ENCODE data around the gene C19orf33.

C19orf33 gene

GRCh38 chr19:38278751-38279150, 25.3 kb upstream of the C19orf33 start:
- H3K27ac ChIP-seq = peak overlapping the region; percentile 39
- ChIA-PET POLR2A (ENCODE audit: low non-redundant PET) (no interaction called here), CTCF (interaction anchor here (0.6 kb wide), 2 partner anchors 11 to 337 kb away, joined by 4 read pairs; no protein-coding TSS in a partner anchor)
- DNase-seq (ENCODE audit: low spot score) = no peak
- no peak for TF ChIP-seq CTCF (conservative IDR thresholded peaks at IDR 0.05; ENCODE audit: low read depth)

- POLR2A ChIA-PET (ENCODE audit: low non-redundant PET) = interaction anchor here (1.4 kb wide), 1 partner anchor 15 kb away, joined by 5 read pairs; no protein-coding TSS in a partner anchor
- CTCF ChIA-PET = interaction anchor here (0.6 kb wide), 1 partner anchor 717 kb away, joined by 3 read pairs; no protein-coding TSS in a partner anchor
- DNase-seq (ENCODE audit: low spot score) = no peak
- no peak for TF ChIP-seq CTCF (conservative IDR thresholded peaks at IDR 0.05; ENCODE audit: low read depth)
- H3K27ac ChIP-seq = peak overlapping the region; percentile 9
Observed at GRCh38 chr19:38280030-38280921, 23.8 kb upstream of the C19orf33 start.

- ChIA-PET CTCF (no interaction called here), POLR2A (ENCODE audit: low non-redundant PET) (no interaction called here)
- TF ChIP-seq CTCF (conservative IDR thresholded peaks at IDR 0.05; ENCODE audit: low read depth) = no peak
- H3K27ac ChIP-seq = no peak overlapping the region; the same call in 1 of the 2 replicates
- DNase-seq (ENCODE audit: low spot score) = no peak
Observed at GRCh38 chr19:38281811-38282566, 22.1 kb upstream of the C19orf33 start.

- no peak for DNase-seq (ENCODE audit: low spot score)
- ChIA-PET CTCF (no interaction called here), POLR2A (ENCODE audit: low non-redundant PET) (no interaction called here)
- H3K27ac ChIP-seq = peak overlapping the region; percentile 36; the same call in 1 of the 2 replicates
- no peak for TF ChIP-seq CTCF (conservative IDR thresholded peaks at IDR 0.05; ENCODE audit: low read depth)
Observed at GRCh38 chr19:38283271-38283670, 20.8 kb upstream of the C19orf33 start.

- DNase-seq (ENCODE audit: low spot score) = no peak
- ChIA-PET POLR2A (ENCODE audit: low non-redundant PET) (interaction anchor here (0.5 kb wide), 1 partner anchor 232 kb away, joined by 3 read pairs; no protein-coding TSS in a partner anchor), CTCF (no interaction called here)
- TF ChIP-seq CTCF (conservative IDR thresholded peaks at IDR 0.05; ENCODE audit: low read depth) = no peak
- peak overlapping the region; percentile 6 for H3K27ac ChIP-seq
Observed at GRCh38 chr19:38284422-38284821, 19.6 kb upstream of the C19orf33 start.

- ChIA-PET POLR2A (ENCODE audit: low non-redundant PET) (interaction anchor here (0.6 kb wide), 1 partner anchor 35 kb away, joined by 4 read pairs; no protein-coding TSS in a partner anchor), CTCF (no interaction called here)
- no peak for TF ChIP-seq CTCF (conservative IDR thresholded peaks at IDR 0.05; ENCODE audit: low read depth)
- no peak for DNase-seq (ENCODE audit: low spot score)
- H3K27ac ChIP-seq = no peak overlapping the region
Observed at GRCh38 chr19:38285567-38285966, 18.5 kb upstream of the C19orf33 start.
